Uterus (tissue), 4 donors: ENCODE measurements around the gene FHL1. TPM values are rescaled to one million over a fixed set of nuclear protein-coding genes. Genes with fewer than 3 reads are reported as not detected.

Experiments used
- DNase-seq, 2 donors: peaks; one replicate each; pipeline ENCODE4 v3.0.0-alpha.2; 2019 to 2020
- H3K27ac ChIP-seq, 2 donors: fragments of 200-600 bp; sonication (generic); 1 replicate in 1 of 2; 2 replicates in 1 of 2; pipeline ENCODE4 v1.5.1; 2016 to 2018
- H3K27me3 ChIP-seq, 2 donors: fragments of 200-600 bp; sonication (generic); one replicate each; pipeline ENCODE4 v1.5.1; 2018 to 2019; ENCODE audit warnings: control low read depth in 1 of 2
- H3K36me3 ChIP-seq, 2 donors: fragments of 200-600 bp; sonication (generic); one replicate each; pipeline ENCODE4 v1.5.1; 2019; ENCODE audit warnings: control low read depth in 1 of 2
- H3K4me1 ChIP-seq, 2 donors: fragments of 200-600 bp; sonication (generic); one replicate each; pipeline ENCODE4 v1.5.1; 2018 to 2019; ENCODE audit warnings: control low read depth in 1 of 2
- H3K4me3 ChIP-seq, 2 donors: fragments of 200-600 bp; sonication (generic); 1 replicate in 1 of 2; 2 replicates in 1 of 2; pipeline ENCODE4 v1.5.1; 2018 to 2019; ENCODE audit warnings: mild to moderate bottlenecking in 1 of 2
- H3K9me3 ChIP-seq, 2 donors: fragments of 200-600 bp; sonication (generic); one replicate each; pipeline ENCODE4 v1.5.1; 2019; ENCODE audit warnings: control low read depth in 1 of 2
- CTCF ChIP-seq, 4 experiments: fragments of 200-600 bp in 2 of 4; fragments of 450-650 bp in 2 of 4; sonication (generic) in 2 of 4; IDR thresholded peaks; one replicate each; pipeline ENCODE4 v1.5.1; 2016 to 2019; ENCODE audit warnings: antibody characterized with exemption in 4 of 4, mild to moderate bottlenecking in 2 of 4, moderate library complexity in 1 of 4
- POLR2A ChIP-seq, 2 donors: fragments of 450-650 bp; IDR thresholded peaks; one replicate each; pipeline ENCODE4 v1.6.1; 2016; ENCODE audit warnings: antibody characterized with exemption in 2 of 2, mild to moderate bottlenecking in 1 of 2, moderate library complexity in 1 of 2
- intact Hi-C: fragments of 100-400 bp; cut with DNase I; formaldehyde crosslinking; loops from one replicate; pipeline ENCODE4 v1.15.1; 2023; ENCODE audit warnings: low total_unique reads
- total RNA-seq, 4 donors: library from RNA; depleted of rRNA in 3 of 4; stranded (reverse); fragments of >200 nt in 3 of 4; gene quantifications; one replicate each; pipeline versions ENCODE4 v1.1.0 to v1.2.4, GENCODE V29; 2014 to 2023
- donor health status: DM: yes; HTN: yes; CAD: no.

The FHL1 gene
- total RNA-seq, 4 donors from 2014 or later = 279 to 745 (median 469) TPM

DNA sequence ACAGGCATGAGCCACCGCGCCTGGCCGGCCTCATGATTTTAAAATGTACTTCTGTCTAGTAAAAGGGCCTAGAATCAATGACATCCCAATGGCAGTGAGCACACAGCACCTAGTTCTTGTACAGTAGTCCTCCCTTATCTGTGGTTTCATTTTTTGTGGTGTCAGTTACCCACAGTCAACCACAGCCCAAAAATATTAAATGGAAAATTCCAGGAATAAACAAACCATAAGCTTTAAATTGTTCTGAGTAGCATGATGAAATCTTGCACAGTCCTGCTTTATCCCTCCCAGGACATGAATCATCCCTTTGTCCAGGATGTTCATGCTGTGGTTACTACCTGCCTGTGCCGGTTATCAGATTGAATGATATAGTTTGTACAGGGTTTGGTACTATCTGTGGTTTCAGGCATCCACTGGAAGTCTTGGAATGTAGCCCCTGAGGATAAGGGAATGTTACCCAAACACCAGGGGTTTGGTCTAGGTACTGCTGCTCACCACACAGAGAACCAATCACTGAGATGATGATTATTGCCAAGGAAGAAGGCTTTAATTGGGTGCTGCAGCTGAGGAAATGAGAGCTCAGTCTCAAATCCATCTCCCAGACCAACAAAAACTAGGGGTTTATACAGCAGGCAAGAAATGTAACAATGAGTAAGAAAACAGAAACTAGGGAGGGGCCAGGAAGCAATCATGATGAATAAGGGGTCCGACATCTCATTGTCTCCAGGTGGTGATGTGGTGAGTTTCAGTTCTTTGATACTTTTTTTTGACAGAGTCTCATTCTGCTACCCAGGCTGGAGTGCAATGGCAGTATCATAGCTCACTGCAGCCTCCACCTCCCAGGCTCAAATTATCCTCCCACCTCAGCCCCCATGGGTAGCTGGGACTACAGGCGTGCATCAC, 16.2 kb upstream of the FHL1 start:
- Histone ChIP-seq H3K4me3 (no peak overlapping the region), H3K27ac (peak overlapping the region; percentile 10 to 24), H3K36me3 (no peaks in the 10 kb centered on the region), H3K4me1 (no peaks in the 10 kb centered on the region), H3K27me3 (no peaks in the 10 kb centered on the region), H3K9me3 (no peaks in the 10 kb centered on the region)
- intact Hi-C loops = no loop called here
- TF ChIP-seq POLR2A (IDR thresholded peaks at IDR 0.05) = no peak
- no peak for TF ChIP-seq CTCF (IDR thresholded peaks at IDR 0.05)
- DNase-seq = no peak

- intact Hi-C loops = no loop called here
- Histone ChIP-seq H3K9me3 (no peaks in the 10 kb centered on the region), H3K27me3 (no peaks in the 10 kb centered on the region), H3K27ac (no peak overlapping the region), H3K4me1 (no peaks in the 10 kb centered on the region), H3K36me3 (no peaks in the 10 kb centered on the region), H3K4me3 (no peak overlapping the region)
- no peak for DNase-seq
- TF ChIP-seq POLR2A (IDR thresholded peaks at IDR 0.05) = no peak
- no peak for TF ChIP-seq CTCF (IDR thresholded peaks at IDR 0.05)
These were observed 8.4 kb upstream of the FHL1 start for GRCh38 chrX:136138939-136139338.

- H3K36me3 ChIP-seq = no peaks in the 10 kb centered on the region
- no peak for DNase-seq
- intact Hi-C loops = no loop called here
- no peak overlapping the region for H3K27ac ChIP-seq
- no peaks in the 10 kb centered on the region for H3K9me3 ChIP-seq
- no peaks in the 10 kb centered on the region for H3K27me3 ChIP-seq
- no peaks in the 10 kb centered on the region for H3K4me1 ChIP-seq
- H3K4me3 ChIP-seq = no peak overlapping the region
- TF ChIP-seq POLR2A (IDR thresholded peaks at IDR 0.05) = no peak
- TF ChIP-seq CTCF (IDR thresholded peaks at IDR 0.05) = no peak
These were observed 5.8 kb upstream of the FHL1 start for GRCh38 chrX:136141569-136141968.

DNA sequence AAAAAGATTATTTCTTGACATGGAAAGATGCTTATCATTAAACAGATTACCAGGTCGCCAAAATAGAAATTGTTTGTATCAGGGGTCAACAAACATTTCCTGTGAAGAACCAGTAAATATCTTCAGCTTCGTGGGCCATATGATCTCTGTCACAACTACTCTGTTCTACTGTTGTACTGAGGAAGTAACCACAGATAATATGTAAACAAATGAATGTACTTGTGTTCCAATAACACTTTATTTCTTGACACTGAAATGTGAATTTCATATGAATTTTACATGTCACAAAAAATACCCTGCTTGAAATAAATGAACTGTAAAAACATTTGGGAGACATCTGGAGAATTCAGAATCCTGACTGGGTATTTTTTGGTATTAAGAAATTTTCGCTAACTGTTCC, 4.7 kb upstream of the FHL1 start:
- H3K4me1 ChIP-seq = no peaks in the 10 kb centered on the region
- intact Hi-C loops = no loop called here
- no peak for DNase-seq
- no peak overlapping the region for H3K4me3 ChIP-seq
- H3K36me3 ChIP-seq = no peaks in the 10 kb centered on the region
- H3K27ac ChIP-seq = no peak overlapping the region
- TF ChIP-seq POLR2A (IDR thresholded peaks at IDR 0.05) (no peak), CTCF (IDR thresholded peaks at IDR 0.05) (no peak)
- no peaks in the 10 kb centered on the region for H3K9me3 ChIP-seq
- no peaks in the 10 kb centered on the region for H3K27me3 ChIP-seq

GRCh38 chrX:136143711-136144110, 3.6 kb upstream of the FHL1 start:
- Histone ChIP-seq H3K27me3 (no peaks in the 10 kb centered on the region), H3K4me1 (no peaks in the 10 kb centered on the region), H3K27ac (no peak overlapping the region), H3K4me3 (no peak overlapping the region), H3K36me3 (no peaks in the 10 kb centered on the region), H3K9me3 (no peaks in the 10 kb centered on the region)
- intact Hi-C loops = no loop called here
- no peak for DNase-seq
- no peak for TF ChIP-seq POLR2A (IDR thresholded peaks at IDR 0.05)
- no peak for TF ChIP-seq CTCF (IDR thresholded peaks at IDR 0.05)
